ENCODE measurements around the gene ACIN1. TPM values are rescaled to one million over a fixed set of nuclear protein-coding genes. Genes with fewer than 3 reads are reported as not detected.
A peak's percentile ranks its signal among the peaks of the same experiment; 100 is the strongest.

The ACIN1 gene
- total and polyA plus RNA-seq, 2 donors (not counting 1 experiment from before 2014, with no cell fraction given): 75.1 to 94.0 TPM

- Histone ChIP-seq H2AFZ (ENCODE audit: low read length) (no peak overlapping the region), H3K27ac (ENCODE audit: insufficient read depth, low read length) (peak overlapping the region; percentile 91), H3K4me1 (ENCODE audit: control insufficient read depth, extremely low read depth, insufficient read depth, low read length) (peaks cover 28% of the 10 kb centered on the region), H3K9ac (ENCODE audit: insufficient read depth, low read length) (no peak overlapping the region), H3K79me2 (ENCODE audit: control insufficient read depth, insufficient read depth, low read length) (no peaks in the 10 kb centered on the region), H3K4me2 (ENCODE audit: extremely low read depth, insufficient read depth, low read length) (peak overlapping the region; percentile 48), H3K4me3 (replicated peaks in 1 of 4; ENCODE audit: control extremely low read depth in 1 of 4, insufficient read depth in 1 of 4, low read depth in 3 of 4, low read length in 4 of 4) (peak overlapping the region in 1 of 4 experiments; percentile 3), H3K9me3 (ENCODE audit: control insufficient read depth, insufficient read depth, low read depth, low read length) (no peaks in the 10 kb centered on the region), H3K27me3 (ENCODE audit: control insufficient read depth, insufficient read depth, low read length) (no peaks in the 10 kb centered on the region), H4K20me1 (ENCODE audit: control insufficient read depth, extremely low read depth, insufficient read depth, low read length) (no peaks in the 10 kb centered on the region), H3K36me3 (ENCODE audit: control insufficient read depth, insufficient read depth, low read length) (no peaks in the 10 kb centered on the region)
- no peak for DNase-seq (ENCODE audit: low read depth in 2 of 2)
- no peak for TF ChIP-seq EZH2 (IDR thresholded peaks at IDR 0.05; ENCODE audit: low read length, missing control alignments)
- peak in 1 of 2 donors; percentile 14 for TF ChIP-seq CTCF (conservative IDR thresholded peaks at IDR 0.05 in 1 of 2, IDR thresholded peaks at IDR 0.05 in 1 of 2; ENCODE audit: low read depth in 1 of 2, low read length in 2 of 2)
Measured at GRCh38 chr14:23114669-23115038, 19.7 kb upstream of the ACIN1 start.

- Histone ChIP-seq H3K9ac (ENCODE audit: insufficient read depth, low read length) (peak overlapping the region; percentile 39), H4K20me1 (ENCODE audit: control insufficient read depth, extremely low read depth, insufficient read depth, low read length) (no peaks in the 10 kb centered on the region), H3K4me3 (replicated peaks in 1 of 4; ENCODE audit: control extremely low read depth in 1 of 4, insufficient read depth in 1 of 4, low read depth in 3 of 4, low read length in 4 of 4) (no peak overlapping the region), H3K4me2 (ENCODE audit: extremely low read depth, insufficient read depth, low read length) (no peak overlapping the region), H3K4me1 (ENCODE audit: control insufficient read depth, extremely low read depth, insufficient read depth, low read length) (peaks cover 28% of the 10 kb centered on the region), H3K36me3 (ENCODE audit: control insufficient read depth, insufficient read depth, low read length) (no peaks in the 10 kb centered on the region), H3K27me3 (ENCODE audit: control insufficient read depth, insufficient read depth, low read length) (no peaks in the 10 kb centered on the region), H3K9me3 (ENCODE audit: control insufficient read depth, insufficient read depth, low read depth, low read length) (no peaks in the 10 kb centered on the region), H3K27ac (ENCODE audit: insufficient read depth, low read length) (peak overlapping the region; percentile 91), H3K79me2 (ENCODE audit: control insufficient read depth, insufficient read depth, low read length) (no peaks in the 10 kb centered on the region), H2AFZ (ENCODE audit: low read length) (peak overlapping the region; percentile 31)
- no peak for DNase-seq (ENCODE audit: low read depth in 2 of 2)
- no peak for TF ChIP-seq CTCF (conservative IDR thresholded peaks at IDR 0.05 in 1 of 2, IDR thresholded peaks at IDR 0.05 in 1 of 2; ENCODE audit: low read depth in 1 of 2, low read length in 2 of 2)
- TF ChIP-seq EZH2 (IDR thresholded peaks at IDR 0.05; ENCODE audit: low read length, missing control alignments): no peak
Measured at GRCh38 chr14:23114120-23114458, 19.2 kb upstream of the ACIN1 start.

GRCh38 chr14:23113431-23114119 lies 18.6 kb upstream of the ACIN1 start:
- Histone ChIP-seq H3K79me2 (ENCODE audit: control insufficient read depth, insufficient read depth, low read length) (no peaks in the 10 kb centered on the region), H3K9ac (ENCODE audit: insufficient read depth, low read length) (peak overlapping the region; percentile 39), H3K36me3 (ENCODE audit: control insufficient read depth, insufficient read depth, low read length) (no peaks in the 10 kb centered on the region), H3K9me3 (ENCODE audit: control insufficient read depth, insufficient read depth, low read depth, low read length) (no peaks in the 10 kb centered on the region), H3K4me2 (ENCODE audit: extremely low read depth, insufficient read depth, low read length) (no peak overlapping the region), H2AFZ (ENCODE audit: low read length) (peak overlapping the region; percentile 31), H4K20me1 (ENCODE audit: control insufficient read depth, extremely low read depth, insufficient read depth, low read length) (no peaks in the 10 kb centered on the region), H3K4me1 (ENCODE audit: control insufficient read depth, extremely low read depth, insufficient read depth, low read length) (peaks cover 28% of the 10 kb centered on the region), H3K4me3 (replicated peaks in 1 of 4; ENCODE audit: control extremely low read depth in 1 of 4, insufficient read depth in 1 of 4, low read depth in 3 of 4, low read length in 4 of 4) (no peak overlapping the region), H3K27me3 (ENCODE audit: control insufficient read depth, insufficient read depth, low read length) (no peaks in the 10 kb centered on the region), H3K27ac (ENCODE audit: insufficient read depth, low read length) (peak overlapping the region; percentile 91)
- DNase-seq (ENCODE audit: low read depth in 2 of 2): peak; percentile 29 to 91
- TF ChIP-seq CTCF (conservative IDR thresholded peaks at IDR 0.05 in 1 of 2, IDR thresholded peaks at IDR 0.05 in 1 of 2; ENCODE audit: low read depth in 1 of 2, low read length in 2 of 2) (no peak), EZH2 (IDR thresholded peaks at IDR 0.05; ENCODE audit: low read length, missing control alignments) (no peak)

Measured in fibroblast of lung (primary cell).